Gastrocnemius medialis (tissue), 4 donors: ENCODE measurements around the gene PLA2G5. TPM values are rescaled to one million over a fixed set of nuclear protein-coding genes. Genes with fewer than 3 reads are reported as not detected.
"Not testable (repeated sequence)": the region's sequence is repeated elsewhere in the genome, so short reads cannot be mapped to it uniquely, and the experiment has no call there.

Source experiments
- ATAC-seq, 2 donors: fragments of 150-250 bp; one replicate each; pipeline ENCODE4 v1.9.1; 2016
- DNase-seq, 2 donors: peaks; one replicate each; pipeline ENCODE4 v3.0.0-alpha.2; 2019
- H3K27ac ChIP-seq, 4 donors: fragments of 200-600 bp; sonication (generic); 1 replicate in 1 of 4; 2 replicates in 3 of 4; pipeline ENCODE4 v1.5.1; 2016 to 2018; ENCODE audit warnings: mild to moderate bottlenecking in 2 of 4, moderate library complexity in 1 of 4
- H3K27me3 ChIP-seq, 3 donors: fragments of 200-600 bp; sonication (generic) in 2 of 3; 1 replicate in 1 of 3; 2 replicates in 2 of 3; pipeline versions ENCODE4 v1.5.1 to v1.6.0; 2016 to 2019; ENCODE audit warnings: mild to moderate bottlenecking in 1 of 3, moderate library complexity in 1 of 3
- H3K36me3 ChIP-seq, 2 donors: fragments of 200-600 bp; sonication (generic) in 1 of 2; one replicate each; pipeline ENCODE4 v1.5.1; 2017 to 2018
- H3K4me1 ChIP-seq, 2 donors: fragments of 200-600 bp; sonication (generic) in 1 of 2; one replicate each; pipeline ENCODE4 v1.5.1; 2016 to 2017; ENCODE audit warnings: mild to moderate bottlenecking in 2 of 2
- H3K4me3 ChIP-seq, 4 donors: fragments of 200-600 bp; sonication (generic) in 3 of 4; 1 replicate in 1 of 4; 2 replicates in 3 of 4; pipeline ENCODE4 v1.5.1; 2016 to 2019; ENCODE audit warnings: mild to moderate bottlenecking in 2 of 4
- H3K9me3 ChIP-seq, 3 donors: fragments of 200-600 bp; sonication (generic) in 2 of 3; 1 replicate in 1 of 3; 2 replicates in 2 of 3; pipeline ENCODE4 v1.5.1; 2016 to 2019
- POLR2A ChIP-seq, 2 donors: fragments of 450-650 bp; IDR thresholded peaks; one replicate each; pipeline ENCODE4 v1.6.1; 2017; ENCODE audit warnings: antibody characterized with exemption in 2 of 2, mild to moderate bottlenecking in 2 of 2, moderate library complexity in 2 of 2
- in situ Hi-C, 4 donors: fragments of 200-750 bp; cut with MboI; loops; one replicate each; pipeline versions ENCODE4 v1.15.0 to v1.8.0; 2017; ENCODE audit warnings: low sequenced_read_pairs in 4 of 4
- intact Hi-C: fragments of 100-400 bp; cut with DNase I; formaldehyde crosslinking; loops from one replicate; pipeline ENCODE4 v1.15.1; 2023; ENCODE audit warnings: low total_unique reads
- total RNA-seq, 4 donors: library from RNA; depleted of rRNA; stranded (reverse); fragments of >200 nt; gene quantifications; one replicate each; pipeline versions ENCODE4 v1.1.0 to v1.2.3, GENCODE V29; 2016
- TF ChIP-seq, protein P1 (sequence below), 5 experiments: fragments of 450-650 bp in 3 of 5; fragments of 200-600 bp in 2 of 5; sonication (generic) in 2 of 5; IDR thresholded peaks in 4 of 5; conservative IDR thresholded peaks in 1 of 5; 1 replicate in 4 of 5; 2 replicates in 1 of 5; pipeline ENCODE4 v1.5.1; 2016 to 2019; ENCODE audit warnings: antibody characterized with exemption in 5 of 5, mild to moderate bottlenecking in 3 of 5, moderate library complexity in 3 of 5

PLA2G5 gene
- total RNA-seq, 4 donors from 2014 or later: not detected

GRCh38 chr1:20124456-20125057 lies 54.6 kb downstream of the PLA2G5 start:
- intact Hi-C loops: loop anchor here (2.0 kb wide), 1 partner anchor 28 kb away; no protein-coding TSS in a partner anchor
- Histone ChIP-seq H3K27ac (no peak overlapping the region), H3K4me3 (no peak overlapping the region), H3K4me1 (no peaks in the 10 kb centered on the region), H3K27me3 (peaks cover 0 to 3% (median 0%) of the 10 kb centered on the region in 3 donors), H3K9me3 (no peaks in the 10 kb centered on the region), H3K36me3 (no peaks in the 10 kb centered on the region)
- DNase-seq (no peak), ATAC-seq (peak; percentile 74 to 80)
- in situ Hi-C loops: no loop called here
- TF ChIP-seq, protein P1, sequence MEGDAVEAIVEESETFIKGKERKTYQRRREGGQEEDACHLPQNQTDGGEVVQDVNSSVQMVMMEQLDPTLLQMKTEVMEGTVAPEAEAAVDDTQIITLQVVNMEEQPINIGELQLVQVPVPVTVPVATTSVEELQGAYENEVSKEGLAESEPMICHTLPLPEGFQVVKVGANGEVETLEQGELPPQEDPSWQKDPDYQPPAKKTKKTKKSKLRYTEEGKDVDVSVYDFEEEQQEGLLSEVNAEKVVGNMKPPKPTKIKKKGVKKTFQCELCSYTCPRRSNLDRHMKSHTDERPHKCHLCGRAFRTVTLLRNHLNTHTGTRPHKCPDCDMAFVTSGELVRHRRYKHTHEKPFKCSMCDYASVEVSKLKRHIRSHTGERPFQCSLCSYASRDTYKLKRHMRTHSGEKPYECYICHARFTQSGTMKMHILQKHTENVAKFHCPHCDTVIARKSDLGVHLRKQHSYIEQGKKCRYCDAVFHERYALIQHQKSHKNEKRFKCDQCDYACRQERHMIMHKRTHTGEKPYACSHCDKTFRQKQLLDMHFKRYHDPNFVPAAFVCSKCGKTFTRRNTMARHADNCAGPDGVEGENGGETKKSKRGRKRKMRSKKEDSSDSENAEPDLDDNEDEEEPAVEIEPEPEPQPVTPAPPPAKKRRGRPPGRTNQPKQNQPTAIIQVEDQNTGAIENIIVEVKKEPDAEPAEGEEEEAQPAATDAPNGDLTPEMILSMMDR (IDR thresholded peaks at IDR 0.05 in 4 of 5, conservative IDR thresholded peaks at IDR 0.05 in 1 of 5): no peak
- no peak for TF ChIP-seq POLR2A (IDR thresholded peaks at IDR 0.05)

GRCh38 chr1:20125100-20125499 lies 55.1 kb downstream of the PLA2G5 start:
- Histone ChIP-seq H3K27me3 (peaks cover 0 to 3% (median 0%) of the 10 kb centered on the region in 3 donors), H3K36me3 (no peaks in the 10 kb centered on the region), H3K27ac (no peak overlapping the region), H3K4me1 (no peaks in the 10 kb centered on the region), H3K4me3 (no peak overlapping the region), H3K9me3 (no peaks in the 10 kb centered on the region)
- peak in 1 of 2 donors; percentile 55 for ATAC-seq
- intact Hi-C loops (loop anchor here (2.0 kb wide), 1 partner anchor 28 kb away; no protein-coding TSS in a partner anchor), in situ Hi-C loops (no loop called here)
- no peak for TF ChIP-seq POLR2A (IDR thresholded peaks at IDR 0.05)
- TF ChIP-seq, protein P1 (IDR thresholded peaks at IDR 0.05 in 4 of 5, conservative IDR thresholded peaks at IDR 0.05 in 1 of 5): no peak
- no peak for DNase-seq

DNA sequence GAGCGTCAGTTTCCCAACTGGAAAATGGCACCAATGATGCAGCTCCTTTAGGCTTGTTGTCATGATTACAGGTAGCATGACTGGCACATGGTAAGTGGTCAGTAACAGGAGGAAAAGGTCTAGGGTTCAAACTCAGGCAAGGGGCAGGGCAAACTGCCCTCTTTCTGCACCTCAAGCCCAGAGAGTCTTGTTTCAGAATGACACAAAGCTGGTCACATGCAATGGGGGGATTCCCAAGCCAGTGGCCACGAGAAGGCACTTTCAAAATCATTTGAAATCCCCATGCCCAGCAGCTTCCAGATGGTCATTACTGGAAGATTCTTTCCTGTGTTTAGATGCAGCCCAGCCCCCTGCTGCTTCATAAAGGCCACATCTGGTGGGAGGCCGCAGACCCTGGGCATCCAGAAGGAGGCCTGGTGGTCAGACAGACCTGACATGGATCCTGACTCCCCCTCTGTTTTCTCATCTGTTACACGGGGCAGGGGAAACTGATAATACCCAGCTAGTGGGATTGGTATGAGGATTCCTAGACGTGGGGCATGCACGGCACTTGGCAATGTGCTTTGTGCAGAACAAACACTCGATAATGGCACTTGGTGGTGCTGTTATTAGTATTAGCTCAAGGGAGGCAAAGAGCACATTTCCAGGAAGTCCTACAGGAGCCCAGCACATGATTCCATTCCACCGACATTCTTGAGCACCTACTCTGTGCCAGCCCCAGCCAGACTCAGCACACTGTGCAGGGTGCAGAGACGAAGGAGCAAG lies 56.2 kb downstream of the PLA2G5 start:
- in situ Hi-C loops: no loop called here

GRCh38 chr1:20126806-20127440 lies 56.9 kb downstream of the PLA2G5 start:
- Histone ChIP-seq H3K4me1 (no peaks in the 10 kb centered on the region), H3K36me3 (no peaks in the 10 kb centered on the region), H3K27ac (no peak overlapping the region), H3K27me3 (peaks cover 0 to 3% (median 0%) of the 10 kb centered on the region in 3 donors), H3K4me3 (no peak overlapping the region), H3K9me3 (no peaks in the 10 kb centered on the region)
- DNase-seq (no peak), ATAC-seq (no peak)
- in situ Hi-C loops (no loop called here), intact Hi-C loops (no loop called here)
- TF ChIP-seq, protein P1 (IDR thresholded peaks at IDR 0.05 in 4 of 5, conservative IDR thresholded peaks at IDR 0.05 in 1 of 5): no peak
- TF ChIP-seq POLR2A (IDR thresholded peaks at IDR 0.05): no peak

More for the DNA sequence above, 56.2 kb downstream of the PLA2G5 start:
- no peak for TF ChIP-seq POLR2A (IDR thresholded peaks at IDR 0.05)
- TF ChIP-seq, protein P1 (IDR thresholded peaks at IDR 0.05 in 4 of 5, conservative IDR thresholded peaks at IDR 0.05 in 1 of 5): no peak
- Histone ChIP-seq H3K36me3 (no peaks in the 10 kb centered on the region), H3K4me3 (no peak overlapping the region), H3K27me3 (peaks cover 0 to 3% (median 0%) of the 10 kb centered on the region in 3 donors), H3K4me1 (no peaks in the 10 kb centered on the region), H3K27ac (no peak overlapping the region), H3K9me3 (no peaks in the 10 kb centered on the region)
- ATAC-seq (no peak), DNase-seq (no peak)
- intact Hi-C loops: no loop called here

DNA sequence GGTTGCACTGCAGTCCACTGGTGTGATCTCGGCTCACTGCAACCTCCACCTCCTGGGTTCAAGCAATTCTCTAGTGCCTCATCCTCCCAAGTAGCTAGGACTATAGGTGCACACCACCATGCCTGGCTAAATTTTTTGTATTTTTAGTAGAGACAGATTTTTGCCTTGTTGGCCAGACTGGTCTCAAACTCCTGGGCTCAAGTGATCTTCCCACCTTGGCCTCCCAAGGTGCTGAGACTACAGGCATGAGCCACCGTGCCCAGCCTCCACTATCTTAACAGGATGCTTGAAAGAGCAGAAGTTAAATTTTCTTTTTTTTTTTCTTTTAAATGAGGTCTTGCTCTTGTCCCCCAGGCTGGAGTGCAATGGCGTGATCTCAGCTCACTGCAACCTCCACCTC lies 60.5 kb downstream of the PLA2G5 start:
- H3K27ac ChIP-seq, H3K4me3 ChIP-seq, H3K27me3 ChIP-seq, ATAC-seq, H3K36me3 ChIP-seq, H3K4me1 ChIP-seq, intact Hi-C loops, DNase-seq, H3K9me3 ChIP-seq, in situ Hi-C loops: not testable (repeated sequence)
